Kidney (tissue), 14 donors: ENCODE measurements around the gene PPP6R2. TPM values are rescaled to one million over a fixed set of nuclear protein-coding genes. Genes with fewer than 3 reads are reported as not detected.
A peak's percentile ranks its signal among the peaks of the same experiment; 100 is the strongest.

Experiments
- DNase-seq, 5 donors: peaks; one replicate each; pipeline ENCODE4 v3.0.0-alpha.2; 2013 to 2020
- FAIRE-seq: peaks from 2 replicates; lab custom pipeline; 2012; peaks lifted over from hg19 to GRCh38; lab: Jason Lieb, UNC
- H3K27ac ChIP-seq, 2 donors: one replicate each; pipeline ENCODE4 v1.7.0; 2013; ENCODE audit warnings: low read depth in 2 of 2, low read length in 2 of 2, inconsistent platforms in 1 of 2
- H3K27me3 ChIP-seq: one replicate; pipeline ENCODE4 v1.7.1; 2013; ENCODE audit warnings: low read length, inconsistent platforms; ENCODE audit not compliant: control insufficient read depth, insufficient read depth
- H3K36me3 ChIP-seq, 3 donors: one replicate each; pipeline versions ENCODE4 v1.7.0 to v1.7.1; 2013; ENCODE audit warnings: low read length in 3 of 3, control low read depth in 1 of 3, inconsistent platforms in 1 of 3; ENCODE audit not compliant: insufficient read depth in 3 of 3, control insufficient read depth in 2 of 3
- H3K4me1 ChIP-seq, 3 donors: one replicate each; pipeline versions ENCODE4 v1.7.0 to v1.7.1; 2013; ENCODE audit warnings: low read length in 3 of 3, inconsistent platforms in 1 of 3, low read depth in 1 of 3; ENCODE audit not compliant: control insufficient read depth in 2 of 3, insufficient read depth in 2 of 3
- H3K4me3 ChIP-seq, 3 donors: one replicate each; pipeline versions ENCODE4 v1.7.0 to v1.8.1; 2013; ENCODE audit warnings: low read length in 3 of 3, control low read depth in 1 of 3, inconsistent platforms in 1 of 3
- H3K9ac ChIP-seq, 3 donors: one replicate each; pipeline versions ENCODE4 v1.7.0 to v1.7.1; 2013; ENCODE audit warnings: low read length in 3 of 3, control low read depth in 1 of 3, inconsistent platforms in 1 of 3
- H3K9me3 ChIP-seq, 3 donors: one replicate each; pipeline versions ENCODE4 v1.7.0 to v1.7.1; 2013; ENCODE audit warnings: low read length in 3 of 3, control low read depth in 1 of 3, inconsistent platforms in 1 of 3; ENCODE audit not compliant: control insufficient read depth in 2 of 3, insufficient read depth in 1 of 3
- intact Hi-C: fragments of 100-400 bp; cut with DNase I; formaldehyde crosslinking; loops from one replicate; pipeline ENCODE4 v1.11.1; 2022
- polyA plus RNA-seq: library from polyadenylated mRNA; stranded (reverse); fragments of 350-450 nt; fragmentation: Illumina TruSeq; extraction: RNeasy Lipid Tissue Mini Kit (QIAGEN cat#74804); gene quantifications from one replicate; pipeline ENCODE4 v1.2.3, GENCODE V29; 2014; ENCODE audit warnings: low read depth, low replicate concordance; ENCODE audit not compliant: insufficient read depth
- total RNA-seq: library from RNA; stranded (reverse); fragmentation: NEBNext Ultra II Directional; extraction: Animal tissue kit (Norgen Biotek cat#: 25700); gene quantifications from one replicate; pipeline ENCODE4 v1.2.1, GENCODE V29; 2021
- TF ChIP-seq, protein P1 (sequence below): IDR thresholded peaks from 3 replicates; pipeline ENCODE4 v1.5.1; 2012; ENCODE audit warnings: mild to moderate bottlenecking, moderate library complexity, borderline replicate concordance; ENCODE audit not compliant: insufficient read depth; ENCODE audit errors: extremely low read depth
- donor health status: control.
- donor health status: control.
- donor health status: control.
- donor health status: control.
- donor health status: control.
- donor health status: DM: yes; HTN: yes; CAD: no.
- donor health status: Normal renal cell carcinoma (clear cell type).

Gene PPP6R2
- total and polyA plus RNA-seq, 2 donors from 2014 or later: 39.4 to 53.8 TPM

DNA sequence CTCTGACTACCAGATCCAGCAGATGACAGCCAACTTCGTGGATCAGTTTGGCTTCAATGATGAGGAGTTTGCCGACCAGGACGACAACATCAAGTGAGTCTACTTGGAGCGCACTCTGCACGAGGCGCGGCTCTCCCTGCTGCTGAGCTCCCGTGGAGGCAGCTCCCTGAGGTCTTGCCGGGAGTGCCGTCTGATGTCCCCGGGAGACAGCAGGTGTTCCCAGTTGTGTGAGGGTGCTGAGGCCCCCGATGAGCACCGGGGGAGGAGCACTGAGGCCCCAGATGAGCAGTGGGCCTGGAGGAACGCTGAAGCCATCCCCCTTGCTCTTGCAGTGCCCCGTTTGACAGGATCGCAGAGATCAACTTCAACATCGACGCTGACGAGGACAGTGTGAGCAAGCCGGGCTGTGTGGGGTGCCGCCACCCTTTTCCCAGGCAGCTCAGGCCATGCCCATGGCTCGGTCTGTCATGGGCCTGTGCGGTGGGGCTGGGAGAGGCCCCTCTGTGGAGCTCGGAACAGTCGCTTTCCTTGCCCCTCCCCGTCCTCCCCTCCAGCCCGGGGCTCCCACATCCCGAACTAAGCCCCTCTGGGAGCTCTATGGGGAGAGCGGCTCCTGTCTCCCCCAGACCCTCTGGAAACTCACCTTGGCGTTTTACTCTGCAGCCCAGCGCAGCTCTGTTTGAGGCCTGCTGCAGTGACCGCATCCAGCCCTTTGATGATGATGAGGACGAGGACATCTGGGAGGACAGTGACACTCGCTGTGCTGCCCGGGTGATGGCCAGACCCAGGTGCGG lies 94.6 kb downstream of the PPP6R2 start:
- peaks cover 0 to 25% (median 15%) of the 10 kb centered on the region in 3 donors for H3K36me3 ChIP-seq
- TF ChIP-seq, protein P1, sequence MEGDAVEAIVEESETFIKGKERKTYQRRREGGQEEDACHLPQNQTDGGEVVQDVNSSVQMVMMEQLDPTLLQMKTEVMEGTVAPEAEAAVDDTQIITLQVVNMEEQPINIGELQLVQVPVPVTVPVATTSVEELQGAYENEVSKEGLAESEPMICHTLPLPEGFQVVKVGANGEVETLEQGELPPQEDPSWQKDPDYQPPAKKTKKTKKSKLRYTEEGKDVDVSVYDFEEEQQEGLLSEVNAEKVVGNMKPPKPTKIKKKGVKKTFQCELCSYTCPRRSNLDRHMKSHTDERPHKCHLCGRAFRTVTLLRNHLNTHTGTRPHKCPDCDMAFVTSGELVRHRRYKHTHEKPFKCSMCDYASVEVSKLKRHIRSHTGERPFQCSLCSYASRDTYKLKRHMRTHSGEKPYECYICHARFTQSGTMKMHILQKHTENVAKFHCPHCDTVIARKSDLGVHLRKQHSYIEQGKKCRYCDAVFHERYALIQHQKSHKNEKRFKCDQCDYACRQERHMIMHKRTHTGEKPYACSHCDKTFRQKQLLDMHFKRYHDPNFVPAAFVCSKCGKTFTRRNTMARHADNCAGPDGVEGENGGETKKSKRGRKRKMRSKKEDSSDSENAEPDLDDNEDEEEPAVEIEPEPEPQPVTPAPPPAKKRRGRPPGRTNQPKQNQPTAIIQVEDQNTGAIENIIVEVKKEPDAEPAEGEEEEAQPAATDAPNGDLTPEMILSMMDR: no peak
- DNase-seq: peak in 1 of 5 donors; percentile 64
- H3K9ac ChIP-seq: no peak overlapping the region
- H3K27ac ChIP-seq: no peak overlapping the region
- intact Hi-C loops: no loop called here
- FAIRE-seq: no peak
- H3K9me3 ChIP-seq: no peaks in the 10 kb centered on the region
- H3K4me3 ChIP-seq: no peak overlapping the region
- no peaks in the 10 kb centered on the region for H3K27me3 ChIP-seq
- no peaks in the 10 kb centered on the region for H3K4me1 ChIP-seq

DNA sequence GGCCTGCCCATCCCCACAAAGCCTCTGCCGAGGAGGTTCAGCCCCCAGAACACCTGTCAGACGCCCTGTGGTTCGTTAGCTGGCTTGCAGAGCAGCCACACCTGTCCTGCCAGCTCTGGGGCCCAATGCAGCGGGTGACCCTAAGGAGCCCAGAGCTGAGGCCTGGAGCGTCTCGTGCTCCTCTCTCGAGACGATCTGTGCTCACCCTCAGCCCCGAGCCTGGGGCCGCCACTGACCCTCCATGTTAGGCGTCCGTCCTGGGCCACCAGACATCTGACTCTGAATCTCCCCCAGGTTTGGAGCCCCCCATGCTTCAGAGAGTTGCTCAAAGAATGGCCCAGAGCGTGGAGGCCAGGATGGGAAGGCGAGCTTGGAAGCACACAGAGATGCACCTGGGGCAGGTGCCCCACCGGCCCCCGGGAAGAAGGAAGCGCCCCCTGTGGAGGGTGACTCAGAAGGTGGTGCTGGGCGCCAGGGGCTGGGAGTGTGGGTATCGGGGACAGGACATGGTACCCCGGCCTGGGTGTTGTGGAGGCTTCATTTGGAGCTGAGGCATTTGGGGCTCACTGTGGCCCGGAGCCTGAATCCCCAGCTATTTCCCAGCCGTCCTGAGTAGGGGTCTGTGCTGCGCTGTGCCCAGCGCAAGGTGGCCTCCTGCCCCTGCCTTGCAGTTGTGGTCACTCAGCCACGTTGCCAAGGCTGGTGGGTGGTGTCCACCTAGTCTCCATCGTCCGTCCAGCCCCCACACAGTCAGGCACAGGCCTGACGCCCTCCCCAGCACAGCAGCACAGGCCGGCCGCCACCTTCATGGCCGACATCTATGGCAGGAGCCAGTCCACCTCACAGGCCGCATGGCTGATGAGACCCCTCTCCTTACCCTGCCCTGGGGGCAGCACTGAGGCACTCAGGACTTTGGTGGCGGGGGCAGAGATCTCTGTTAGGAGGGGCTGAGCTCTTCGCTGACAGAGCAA lies 95.5 kb downstream of the PPP6R2 start:
- TF ChIP-seq, protein P1: no peak
- intact Hi-C loops: no loop called here
- no peaks in the 10 kb centered on the region for H3K9me3 ChIP-seq
- H3K9ac ChIP-seq: no peak overlapping the region
- FAIRE-seq (no peak), DNase-seq (peak in 1 of 5 donors; percentile 73)
- H3K36me3 ChIP-seq: peaks cover 0 to 25% (median 15%) of the 10 kb centered on the region in 3 donors
- no peak overlapping the region for H3K27ac ChIP-seq
- H3K27me3 ChIP-seq: no peaks in the 10 kb centered on the region
- H3K4me1 ChIP-seq: peaks cover 0 to 6% (median 4%) of the 10 kb centered on the region in 3 donors
- H3K4me3 ChIP-seq: no peak overlapping the region

DNA sequence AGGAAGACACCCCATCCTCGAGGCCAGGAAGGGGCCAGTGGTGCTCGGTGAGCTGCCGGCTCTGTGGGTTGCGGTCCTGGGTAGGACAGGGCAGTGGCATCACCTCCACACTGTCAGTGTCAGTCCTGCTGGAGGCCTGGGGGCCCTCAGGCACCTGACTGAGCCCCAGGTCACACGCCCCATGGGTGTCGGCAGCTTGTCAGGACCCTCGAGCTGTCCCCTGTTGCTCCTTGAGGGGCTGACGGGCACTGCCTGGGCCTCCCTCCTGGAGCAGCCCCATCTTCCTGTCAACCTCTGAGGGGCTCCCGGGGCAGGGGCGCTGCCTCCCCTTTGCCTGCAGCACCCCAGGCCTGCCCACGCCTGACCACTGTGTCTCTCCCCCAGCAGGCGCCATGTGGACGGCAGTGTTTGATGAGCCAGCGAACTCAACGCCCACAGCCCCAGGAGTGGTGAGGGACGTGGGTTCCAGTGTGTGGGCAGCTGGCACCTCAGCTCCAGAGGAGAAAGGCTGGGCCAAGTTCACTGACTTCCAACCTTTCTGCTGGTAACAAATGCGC lies 96.3 kb downstream of the PPP6R2 start:
- TF ChIP-seq, protein P1: no peak
- DNase-seq: peak in 1 of 5 donors; percentile 69
- intact Hi-C loops: no loop called here

More for the DNA sequence above, 96.3 kb downstream of the PPP6R2 start:
- peaks cover 0 to 11% (median 8%) of the 10 kb centered on the region in 3 donors for H3K4me1 ChIP-seq
- H3K9me3 ChIP-seq: no peaks in the 10 kb centered on the region
- H3K36me3 ChIP-seq: peaks cover 0 to 25% (median 15%) of the 10 kb centered on the region in 3 donors
- no peak overlapping the region for H3K27ac ChIP-seq
- FAIRE-seq: no peak
- H3K9ac ChIP-seq: no peak overlapping the region
- H3K4me3 ChIP-seq: no peak overlapping the region
- no peaks in the 10 kb centered on the region for H3K27me3 ChIP-seq
